ENCODE results near the gene PEMT. TPM values are rescaled to one million over a fixed set of nuclear protein-coding genes. Genes with fewer than 3 reads are reported as not detected.

Gene PEMT
- total RNA-seq, 2 donors from 2014 or later = 15.7 to 22.1 TPM

GRCh38 chr17:17472333-17472920 is 119.1 kb downstream of the PEMT start:
- peaks cover 0 to 7% of the 10 kb centered on the region in 2 donors for H3K4me1 ChIP-seq (ENCODE audit: control insufficient read depth in 1 of 2, low read depth in 2 of 2)
- DNase-seq (ENCODE audit: low spot score) (no peak), ATAC-seq (ENCODE audit: insufficient number of reproducible peaks, low FRiP score, low read depth) (no peak)
- H3K27me3 ChIP-seq (replicated peaks; ENCODE audit: insufficient read depth) = no peaks in the 10 kb centered on the region
- H3K4me3 ChIP-seq = no peak overlapping the region
- H3K9me3 ChIP-seq = no peaks in the 10 kb centered on the region
- no peak overlapping the region for H3K27ac ChIP-seq
- no peaks in the 10 kb centered on the region for H3K36me3 ChIP-seq
- no peak for TF ChIP-seq CTCF (IDR thresholded peaks at IDR 0.05)

- DNase-seq (ENCODE audit: low spot score) = no peak
- H3K4me3 ChIP-seq = no peak overlapping the region
- H3K27me3 ChIP-seq (replicated peaks; ENCODE audit: insufficient read depth) = no peaks in the 10 kb centered on the region
- TF ChIP-seq CTCF (IDR thresholded peaks at IDR 0.05) = no peak
- no peaks in the 10 kb centered on the region for H3K36me3 ChIP-seq
- H3K9me3 ChIP-seq = no peaks in the 10 kb centered on the region
- no peak overlapping the region for H3K27ac ChIP-seq
- H3K4me1 ChIP-seq (ENCODE audit: control insufficient read depth in 1 of 2, low read depth in 2 of 2) = no peaks in the 10 kb centered on the region
- no peak for ATAC-seq (ENCODE audit: insufficient number of reproducible peaks, low FRiP score, low read depth)
Measured at GRCh38 chr17:17469996-17470395, 121.5 kb downstream of the PEMT start.

GRCh38 chr17:17469358-17469757 is 122.2 kb downstream of the PEMT start:
- DNase-seq (ENCODE audit: low spot score) (no peak), ATAC-seq (ENCODE audit: insufficient number of reproducible peaks, low FRiP score, low read depth) (no peak)
- H3K27me3 ChIP-seq (replicated peaks; ENCODE audit: insufficient read depth) = no peaks in the 10 kb centered on the region
- no peaks in the 10 kb centered on the region for H3K36me3 ChIP-seq
- no peak for TF ChIP-seq CTCF (IDR thresholded peaks at IDR 0.05)
- no peaks in the 10 kb centered on the region for H3K9me3 ChIP-seq
- no peaks in the 10 kb centered on the region for H3K4me1 ChIP-seq (ENCODE audit: control insufficient read depth in 1 of 2, low read depth in 2 of 2)
- H3K4me3 ChIP-seq = no peak overlapping the region
- no peak overlapping the region for H3K27ac ChIP-seq

- Histone ChIP-seq H3K4me1 (ENCODE audit: control insufficient read depth in 1 of 2, low read depth in 2 of 2) (no peaks in the 10 kb centered on the region), H3K9me3 (no peaks in the 10 kb centered on the region), H3K4me3 (no peak overlapping the region), H3K27ac (no peak overlapping the region), H3K27me3 (replicated peaks; ENCODE audit: insufficient read depth) (no peaks in the 10 kb centered on the region), H3K36me3 (no peaks in the 10 kb centered on the region)
- TF ChIP-seq CTCF (IDR thresholded peaks at IDR 0.05) = no peak
- DNase-seq (ENCODE audit: low spot score) (no peak), ATAC-seq (ENCODE audit: insufficient number of reproducible peaks, low FRiP score, low read depth) (no peak)
Measured at GRCh38 chr17:17468217-17469010, 123.1 kb downstream of the PEMT start.

- no peak for DNase-seq (ENCODE audit: low spot score)
- Histone ChIP-seq H3K9me3 (no peaks in the 10 kb centered on the region), H3K4me1 (ENCODE audit: control insufficient read depth in 1 of 2, low read depth in 2 of 2) (no peaks in the 10 kb centered on the region), H3K27ac (no peak overlapping the region), H3K27me3 (replicated peaks; ENCODE audit: insufficient read depth) (no peaks in the 10 kb centered on the region), H3K36me3 (no peaks in the 10 kb centered on the region), H3K4me3 (no peak overlapping the region)
- no peak for ATAC-seq (ENCODE audit: insufficient number of reproducible peaks, low FRiP score, low read depth)
- no peak for TF ChIP-seq CTCF (IDR thresholded peaks at IDR 0.05)
Measured at GRCh38 chr17:17467720-17468119, 123.8 kb downstream of the PEMT start.
